Erythroblast (primary cell): ENCODE measurements around the gene ANK2.

ENCODE experiments used
- GATA1 ChIP-seq: IDR thresholded peaks from 2 replicates; pipeline ENCODE4 v1.6.1; 2011; ENCODE audit warnings: low read depth, mild to moderate bottlenecking, control low read depth, low read length, moderate library complexity
- POLR2A ChIP-seq: IDR thresholded peaks from 2 replicates; pipeline ENCODE4 v1.6.1; 2011; ENCODE audit warnings: mild to moderate bottlenecking, low read length

DNA sequence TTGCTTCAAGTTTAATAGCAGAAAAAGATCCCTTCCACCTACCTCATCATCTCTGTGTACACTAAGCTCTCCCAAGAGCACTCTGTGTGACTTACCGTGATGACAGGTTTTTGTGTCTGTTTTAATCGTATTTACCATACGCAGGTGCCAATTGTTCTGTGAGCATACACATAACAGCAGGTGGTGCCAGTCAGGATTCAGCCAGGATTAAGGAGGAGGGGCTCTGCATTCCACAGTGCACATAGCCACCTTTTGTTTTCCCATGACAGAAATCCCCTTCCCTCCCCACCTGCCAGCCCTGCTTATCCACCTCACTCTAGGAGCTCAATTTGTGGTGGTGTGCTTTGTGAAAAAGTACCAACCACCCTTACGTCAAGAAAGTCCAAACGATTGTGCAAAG, 14.8 kb downstream of the ANK2 start:
- TF ChIP-seq POLR2A (no peak), GATA1 (no peak)
